IPS-NIHi7 (cell line): ENCODE measurements around the gene OR6S1.
"Not testable (repeated sequence)": the region's sequence is repeated elsewhere in the genome, so short reads cannot be mapped to it uniquely, and the experiment has no call there.

Experiments
- DNase-seq: peaks from one replicate; pipeline ENCODE4 v3.0.0; 2012; ENCODE audit warnings: mixed read lengths; ENCODE audit errors: extremely low spot score

OR6S1 gene

GRCh38 chr14:20631023-20631879 is 10.2 kb downstream of the OR6S1 start:
- DNase-seq = no peak

GRCh38 chr14:20630340-20631022 is 11.0 kb downstream of the OR6S1 start:
- DNase-seq = peak; percentile 29

GRCh38 chr14:20628063-20628854 is 13.2 kb downstream of the OR6S1 start:
- DNase-seq = no peak

- no peak for DNase-seq
Measured at GRCh38 chr14:20627346-20628027, 14.0 kb downstream of the OR6S1 start.

GRCh38 chr14:20626274-20626673 is 15.2 kb downstream of the OR6S1 start:
- DNase-seq = no peak

- DNase-seq = peak; percentile 63
Measured at GRCh38 chr14:20624495-20625070, 16.9 kb downstream of the OR6S1 start.

- no peak for DNase-seq
Measured at GRCh38 chr14:20623798-20624197, 17.7 kb downstream of the OR6S1 start.

- DNase-seq = no peak
Measured at GRCh38 chr14:20622816-20623291, 18.6 kb downstream of the OR6S1 start.

GRCh38 chr14:20620798-20621478 is 20.6 kb downstream of the OR6S1 start:
- no peak for DNase-seq

- not testable (repeated sequence) for DNase-seq
Measured at GRCh38 chr14:20619688-20620087, 21.8 kb downstream of the OR6S1 start.

GRCh38 chr14:20618271-20618749 is 23.2 kb downstream of the OR6S1 start:
- DNase-seq = no peak

GRCh38 chr14:20617138-20618003 is 24.1 kb downstream of the OR6S1 start:
- no peak for DNase-seq

- DNase-seq = no peak
Measured at GRCh38 chr14:20615996-20616395, 25.5 kb downstream of the OR6S1 start.

- no peak for DNase-seq
Measured at GRCh38 chr14:20614038-20614840, 27.3 kb downstream of the OR6S1 start.

GRCh38 chr14:20613094-20614037 is 28.1 kb downstream of the OR6S1 start:
- DNase-seq = peak; percentile 58

- no peak for DNase-seq
Measured at GRCh38 chr14:20612403-20612802, 29.1 kb downstream of the OR6S1 start.

- DNase-seq = no peak
Measured at GRCh38 chr14:20611277-20611676, 30.2 kb downstream of the OR6S1 start.
